ENCODE data around the gene AATK.

The AATK gene

GRCh38 chr17:81124377-81124776 is 41.6 kb downstream of the AATK start:
- no peak for DNase-seq

GRCh38 chr17:81123052-81124048 is 42.7 kb downstream of the AATK start:
- DNase-seq: no peak

GRCh38 chr17:81121841-81122733 is 43.9 kb downstream of the AATK start:
- DNase-seq: no peak

GRCh38 chr17:81120695-81121621 is 45.1 kb downstream of the AATK start:
- no peak for DNase-seq

GRCh38 chr17:81120149-81120484 is 45.9 kb downstream of the AATK start:
- DNase-seq: no peak

GRCh38 chr17:81119223-81120148 is 46.5 kb downstream of the AATK start:
- DNase-seq: no peak

GRCh38 chr17:81118308-81119221 is 47.5 kb downstream of the AATK start:
- no peak for DNase-seq

- no peak for DNase-seq
These were observed 48.3 kb downstream of the AATK start for GRCh38 chr17:81117672-81118198.

GRCh38 chr17:81116704-81117103 is 49.3 kb downstream of the AATK start:
- no peak for DNase-seq

GRCh38 chr17:81115749-81116464 is 50.1 kb downstream of the AATK start:
- no peak for DNase-seq

GRCh38 chr17:81115219-81115618 is 50.8 kb downstream of the AATK start:
- no peak for DNase-seq

GRCh38 chr17:81114351-81115093 is 51.5 kb downstream of the AATK start:
- no peak for DNase-seq

- DNase-seq: no peak
These were observed 52.8 kb downstream of the AATK start for GRCh38 chr17:81113158-81113724.

GRCh38 chr17:81112450-81112849 is 53.6 kb downstream of the AATK start:
- DNase-seq: no peak

- DNase-seq: no peak
These were observed 55.0 kb downstream of the AATK start for GRCh38 chr17:81111066-81111465.

- no peak for DNase-seq
These were observed 55.5 kb downstream of the AATK start for GRCh38 chr17:81110488-81111040.

- no peak for DNase-seq
These were observed 56.1 kb downstream of the AATK start for GRCh38 chr17:81109957-81110356.

- DNase-seq: no peak
These were observed 57.8 kb downstream of the AATK start for GRCh38 chr17:81108220-81108619.
